GM12801 (cell line): ENCODE data around the gene LAMB4.

ENCODE experiments used
- CTCF ChIP-seq: IDR thresholded peaks from one replicate; pipeline ENCODE4 v1.5.1; 2011; ENCODE audit warnings: control low read depth; ENCODE audit not compliant: insufficient read length; ENCODE audit errors: extremely low read depth

LAMB4 gene

GRCh38 chr7:108045669-108046068 is 84.5 kb downstream of the LAMB4 start:
- no peak for TF ChIP-seq CTCF

GRCh38 chr7:108045154-108045553 is 85.0 kb downstream of the LAMB4 start:
- no peak for TF ChIP-seq CTCF

GRCh38 chr7:108044345-108044744 is 85.8 kb downstream of the LAMB4 start:
- TF ChIP-seq CTCF, result no peak

GRCh38 chr7:108038986-108039385 is 91.2 kb downstream of the LAMB4 start:
- TF ChIP-seq CTCF, result no peak

GRCh38 chr7:108037741-108038140 is 92.4 kb downstream of the LAMB4 start:
- TF ChIP-seq CTCF, result no peak

- no peak for TF ChIP-seq CTCF
These were observed 93.0 kb downstream of the LAMB4 start for GRCh38 chr7:108037140-108037539.

GRCh38 chr7:108034586-108034985 is 95.6 kb downstream of the LAMB4 start:
- TF ChIP-seq CTCF, result no peak
